Kidney tubule cell (primary cell): ENCODE data around the gene MBTPS1.
"Not testable (repeated sequence)": the region's sequence is repeated elsewhere in the genome, so short reads cannot be mapped to it uniquely, and the experiment has no call there.

ENCODE experiments used
- DNase-seq: peaks from one replicate; pipeline ENCODE4 v3.0.0-alpha.2; 2018; ENCODE audit warnings: low spot score

MBTPS1 gene

GRCh38 chr16:84137287-84137686 lies 20.5 kb upstream of the MBTPS1 start:
- peak; percentile 20 for DNase-seq

GRCh38 chr16:84136331-84137125 lies 19.8 kb upstream of the MBTPS1 start:
- peak; percentile 8 for DNase-seq

- DNase-seq = no peak
These were observed 16.0 kb upstream of the MBTPS1 start for GRCh38 chr16:84132527-84133285.

GRCh38 chr16:84131117-84131516 lies 14.4 kb upstream of the MBTPS1 start:
- no peak for DNase-seq

- no peak for DNase-seq
These were observed 7.7 kb upstream of the MBTPS1 start for GRCh38 chr16:84124257-84125073.

- DNase-seq = no peak
These were observed 4.3 kb upstream of the MBTPS1 start for GRCh38 chr16:84121007-84121406.

- DNase-seq = no peak
These were observed 3.3 kb upstream of the MBTPS1 start for GRCh38 chr16:84120023-84120422.

GRCh38 chr16:84119368-84119767 lies 2.6 kb upstream of the MBTPS1 start:
- DNase-seq = no peak

- DNase-seq = not testable (repeated sequence)
These were observed 1.6 kb upstream of the MBTPS1 start for GRCh38 chr16:84118315-84118714.

- peak; percentile 42 for DNase-seq
These were observed 727 bp upstream of the MBTPS1 start for GRCh38 chr16:84117494-84117843.

GRCh38 chr16:84115919-84116719 lies 623 bp downstream of the MBTPS1 start:
- peak; percentile 45 for DNase-seq

GRCh38 chr16:84111949-84112348 lies 4.8 kb downstream of the MBTPS1 start:
- peak; percentile 16 for DNase-seq

- no peak for DNase-seq
These were observed 5.2 kb downstream of the MBTPS1 start for GRCh38 chr16:84111525-84111924.

GRCh38 chr16:84110527-84110926 lies 6.2 kb downstream of the MBTPS1 start:
- DNase-seq = no peak

- DNase-seq = peak; percentile 51
These were observed 7.0 kb downstream of the MBTPS1 start for GRCh38 chr16:84109598-84110335.

GRCh38 chr16:84107921-84108320 lies 8.8 kb downstream of the MBTPS1 start:
- no peak for DNase-seq

- no peak for DNase-seq
These were observed 10.6 kb downstream of the MBTPS1 start for GRCh38 chr16:84105948-84106740.

- DNase-seq = no peak
These were observed 11.4 kb downstream of the MBTPS1 start for GRCh38 chr16:84105301-84105815.

- DNase-seq = no peak
These were observed 12.5 kb downstream of the MBTPS1 start for GRCh38 chr16:84104231-84104630.

- no peak for DNase-seq
These were observed 13.1 kb downstream of the MBTPS1 start for GRCh38 chr16:84103678-84104077.
